Keratinocyte (primary cell): ENCODE measurements around the gene USP12. TPM values are rescaled to one million over a fixed set of nuclear protein-coding genes. Genes with fewer than 3 reads are reported as not detected.

Experiments
- DNase-seq: peaks from one replicate; pipeline ENCODE4 v3.0.0-alpha.2; 2011; ENCODE audit warnings: low read depth, missing footprints, low spot score
- FAIRE-seq: peaks from 2 replicates; lab custom pipeline; 2011; peaks lifted over from hg19 to GRCh38; lab: Jason Lieb, UNC
- H2AFZ ChIP-seq: 2 replicates; pipeline ENCODE4 v1.6.0; 2012; ENCODE audit warnings: low read length, control low read depth, inconsistent platforms; ENCODE audit not compliant: control insufficient read depth
- H3K27ac ChIP-seq: 2 replicates; pipeline ENCODE4 v1.5.1; 2011; ENCODE audit warnings: low read length; ENCODE audit not compliant: control insufficient read depth, insufficient read depth
- H3K27me3 ChIP-seq: 3 replicates; pipeline ENCODE4 v1.6.0; 2011; ENCODE audit warnings: low read length; ENCODE audit not compliant: control insufficient read depth, insufficient read depth; ENCODE audit errors: extremely low read depth
- H3K36me3 ChIP-seq, 2 experiments: 2 replicates in 1 of 2; 3 replicates in 1 of 2; pipeline ENCODE4 v1.5.1; 2011; ENCODE audit warnings: low read length in 2 of 2, mild to moderate bottlenecking in 1 of 2; ENCODE audit not compliant: control insufficient read depth in 2 of 2, insufficient read depth in 2 of 2; ENCODE audit errors: extremely low read depth in 1 of 2
- H3K4me1 ChIP-seq: 3 replicates; pipeline ENCODE4 v1.5.1; 2011; ENCODE audit warnings: low read length; ENCODE audit not compliant: control insufficient read depth, insufficient read depth; ENCODE audit errors: extremely low read depth
- H3K4me2 ChIP-seq: 3 replicates; pipeline ENCODE4 v1.6.0; 2011; ENCODE audit warnings: low read depth, low read length; ENCODE audit not compliant: control insufficient read depth, insufficient read depth; ENCODE audit errors: extremely low read depth
- H3K4me3 ChIP-seq, 3 experiments: fragments of 200-600 bp in 1 of 3; sonication (generic) in 1 of 3; 2 replicates in 2 of 3; 3 replicates in 1 of 3; pipeline ENCODE4 v1.5.1; 2011 to 2016; ENCODE audit warnings: low read length in 3 of 3, mild to moderate bottlenecking in 3 of 3, control low read depth in 2 of 3, inconsistent platforms in 1 of 3, low read depth in 1 of 3, mixed read lengths in 1 of 3, mixed run types in 1 of 3, moderate library complexity in 1 of 3; ENCODE audit not compliant: control insufficient read depth in 2 of 3, insufficient read depth in 2 of 3; ENCODE audit errors: extremely low read depth in 1 of 3
- H3K79me2 ChIP-seq: 2 replicates; pipeline ENCODE4 v1.6.0; 2012; ENCODE audit warnings: low read length; ENCODE audit not compliant: control insufficient read depth, insufficient read depth
- H3K9ac ChIP-seq: 3 replicates; pipeline ENCODE4 v1.6.0; 2011; ENCODE audit warnings: low read length; ENCODE audit not compliant: control insufficient read depth, insufficient read depth; ENCODE audit errors: extremely low read depth
- H3K9me1 ChIP-seq: 3 replicates; pipeline ENCODE4 v1.6.0; 2011; ENCODE audit warnings: low read length; ENCODE audit not compliant: control insufficient read depth, insufficient read depth; ENCODE audit errors: extremely low read depth
- H3K9me3 ChIP-seq: 2 replicates; pipeline ENCODE4 v1.5.1; 2012; ENCODE audit warnings: low read depth, low read length; ENCODE audit not compliant: control insufficient read depth
- H4K20me1 ChIP-seq: 3 replicates; pipeline ENCODE4 v1.6.0; 2011; ENCODE audit warnings: low read length; ENCODE audit not compliant: control insufficient read depth, insufficient read depth; ENCODE audit errors: extremely low read depth
- EZH2 ChIP-seq: IDR thresholded peaks from one replicate; pipeline ENCODE4 v1.6.1; 2012; ENCODE audit warnings: inconsistent platforms, mild to moderate bottlenecking, low read length, moderate library complexity
- dilution Hi-C: fragments of 300-500 bp; cut with MboI; formaldehyde crosslinking; loops from one replicate; pipeline ENCODE4 v1.7.0; 2020; ENCODE audit warnings: low sequenced_read_pairs; ENCODE audit not compliant: extremely low pct_ligation_motif_present
- polyA plus RNA-seq, 5 experiments: library from polyadenylated mRNA; depleted of rRNA in 3 of 5; stranded (reverse) in 3 of 5; stranded (forward) in 1 of 5; unstranded in 1 of 5; fragments of >200 nt; gene quantifications; 1 replicate in 1 of 5; 2 replicates in 3 of 5; 3 replicates in 1 of 5; pipeline versions ENCODE4 v1.2.1 to v1.2.3, GENCODE V29; 2011 to 2012; ENCODE audit warnings: missing spikeins in 2 of 5, low read depth in 1 of 5, low replicate concordance in 1 of 5
- TF ChIP-seq, protein P1 (sequence below), 3 experiments: IDR thresholded peaks in 1 of 3; conservative IDR thresholded peaks in 1 of 3; optimal IDR thresholded peaks in 1 of 3; 2 replicates in 2 of 3; 3 replicates in 1 of 3; pipeline versions ENCODE3 to v1.5.1; 2011; ENCODE audit warnings: low read length in 3 of 3, mild to moderate bottlenecking in 3 of 3, moderate library complexity in 2 of 3, control low read depth in 1 of 3, inconsistent platforms in 1 of 3; ENCODE audit not compliant: insufficient read depth in 2 of 3; ENCODE audit errors: extremely low read depth in 1 of 3

Gene USP12
- polyA plus RNA-seq, 1 donor (not counting 4 experiments of a cell fraction or from before 2014, with no cell fraction given), result 20.7 TPM

DNA sequence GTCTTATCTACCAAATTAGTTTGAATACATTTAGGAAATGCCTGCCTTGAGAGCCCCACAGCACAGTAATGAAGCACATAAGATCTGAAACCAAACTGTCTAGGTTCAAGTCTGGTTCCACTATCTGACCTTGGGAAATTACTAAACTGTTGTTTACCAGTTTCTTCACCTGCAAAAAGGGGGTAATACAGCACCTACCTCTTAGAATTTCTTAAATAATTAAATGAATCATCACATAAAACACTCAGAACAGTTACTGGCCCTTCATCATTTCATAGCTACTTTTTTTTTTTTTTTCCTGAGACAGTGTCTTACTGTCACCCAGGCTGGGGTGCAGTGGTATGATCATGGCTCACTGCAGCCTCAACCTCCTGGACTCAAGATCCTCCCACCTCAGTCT, 59.6 kb downstream of the USP12 start:
- H3K36me3 ChIP-seq, result peaks cover 0 to 1% of the 10 kb centered on the region in 2 experiments
- no peak overlapping the region for H2AFZ ChIP-seq
- dilution Hi-C loops, result no loop called here
- H3K27me3 ChIP-seq, result no peaks in the 10 kb centered on the region
- DNase-seq (no peak), FAIRE-seq (no peak)
- H3K9me3 ChIP-seq, result no peaks in the 10 kb centered on the region
- no peaks in the 10 kb centered on the region for H4K20me1 ChIP-seq
- H3K27ac ChIP-seq, result no peak overlapping the region
- peaks cover 17% of the 10 kb centered on the region for H3K79me2 ChIP-seq
- no peak overlapping the region for H3K4me3 ChIP-seq
- no peak overlapping the region for H3K4me2 ChIP-seq
- TF ChIP-seq, protein P1, sequence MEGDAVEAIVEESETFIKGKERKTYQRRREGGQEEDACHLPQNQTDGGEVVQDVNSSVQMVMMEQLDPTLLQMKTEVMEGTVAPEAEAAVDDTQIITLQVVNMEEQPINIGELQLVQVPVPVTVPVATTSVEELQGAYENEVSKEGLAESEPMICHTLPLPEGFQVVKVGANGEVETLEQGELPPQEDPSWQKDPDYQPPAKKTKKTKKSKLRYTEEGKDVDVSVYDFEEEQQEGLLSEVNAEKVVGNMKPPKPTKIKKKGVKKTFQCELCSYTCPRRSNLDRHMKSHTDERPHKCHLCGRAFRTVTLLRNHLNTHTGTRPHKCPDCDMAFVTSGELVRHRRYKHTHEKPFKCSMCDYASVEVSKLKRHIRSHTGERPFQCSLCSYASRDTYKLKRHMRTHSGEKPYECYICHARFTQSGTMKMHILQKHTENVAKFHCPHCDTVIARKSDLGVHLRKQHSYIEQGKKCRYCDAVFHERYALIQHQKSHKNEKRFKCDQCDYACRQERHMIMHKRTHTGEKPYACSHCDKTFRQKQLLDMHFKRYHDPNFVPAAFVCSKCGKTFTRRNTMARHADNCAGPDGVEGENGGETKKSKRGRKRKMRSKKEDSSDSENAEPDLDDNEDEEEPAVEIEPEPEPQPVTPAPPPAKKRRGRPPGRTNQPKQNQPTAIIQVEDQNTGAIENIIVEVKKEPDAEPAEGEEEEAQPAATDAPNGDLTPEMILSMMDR (optimal IDR thresholded peaks at IDR 0.05 in 1 of 3, IDR thresholded peaks at IDR 0.05 in 1 of 3, conservative IDR thresholded peaks at IDR 0.05 in 1 of 3; ENCODE audit: extremely low read depth in 1 of 3, insufficient read depth in 2 of 3, low read length in 3 of 3), result no peak
- TF ChIP-seq EZH2, result no peak
- no peak overlapping the region for H3K9ac ChIP-seq
- H3K9me1 ChIP-seq, result no peaks in the 10 kb centered on the region
- H3K4me1 ChIP-seq, result peaks cover 7% of the 10 kb centered on the region

DNA sequence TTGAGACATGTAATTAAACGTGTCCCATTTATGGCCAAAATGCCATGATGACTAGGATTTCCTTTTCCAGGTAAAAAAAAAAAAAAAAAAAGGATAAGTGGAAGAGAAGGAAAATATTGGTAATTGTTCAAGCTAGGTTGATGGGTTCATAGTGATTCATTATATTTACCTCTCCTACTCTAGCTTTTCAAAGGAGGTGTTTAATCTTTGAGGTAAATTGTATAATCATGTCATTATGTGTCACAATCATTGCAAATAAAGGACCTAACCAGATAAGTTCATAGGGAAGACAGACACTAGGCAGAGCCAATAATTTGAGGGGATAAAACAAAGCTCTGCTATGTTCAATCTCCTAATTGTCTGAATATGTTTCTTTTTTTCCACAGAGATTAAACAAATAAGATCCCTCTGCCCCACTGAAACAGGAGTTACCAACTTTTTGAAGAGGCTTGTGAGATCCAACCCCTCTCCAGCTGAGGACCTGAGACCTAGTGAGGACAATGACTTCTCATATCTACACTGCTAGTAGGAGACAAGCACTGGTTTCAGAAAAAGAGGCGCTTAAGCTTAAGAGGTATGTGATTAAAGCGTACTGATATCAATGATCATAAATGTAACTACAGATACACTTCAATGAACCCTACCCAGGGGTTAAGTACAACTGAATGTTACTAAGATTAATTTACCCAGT, 61.4 kb downstream of the USP12 start:
- no peak overlapping the region for H3K27ac ChIP-seq
- no peaks in the 10 kb centered on the region for H3K27me3 ChIP-seq
- no peaks in the 10 kb centered on the region for H4K20me1 ChIP-seq
- no peak for TF ChIP-seq EZH2
- TF ChIP-seq, protein P1 (optimal IDR thresholded peaks at IDR 0.05 in 1 of 3, IDR thresholded peaks at IDR 0.05 in 1 of 3, conservative IDR thresholded peaks at IDR 0.05 in 1 of 3; ENCODE audit: extremely low read depth in 1 of 3, insufficient read depth in 2 of 3, low read length in 3 of 3), result no peak
- no peak overlapping the region for H3K4me3 ChIP-seq
- peaks cover 11% of the 10 kb centered on the region for H3K79me2 ChIP-seq
- H3K9me1 ChIP-seq, result no peaks in the 10 kb centered on the region
- dilution Hi-C loops, result no loop called here
- no peak overlapping the region for H3K4me2 ChIP-seq
- H3K9me3 ChIP-seq, result no peaks in the 10 kb centered on the region
- no peak overlapping the region for H3K9ac ChIP-seq
- DNase-seq (no peak), FAIRE-seq (no peak)
- peaks cover 7% of the 10 kb centered on the region for H3K4me1 ChIP-seq
- peaks cover 0 to 1% of the 10 kb centered on the region in 2 experiments for H3K36me3 ChIP-seq
- no peak overlapping the region for H2AFZ ChIP-seq
